Activated CD4-positive, alpha-beta T cell treated with anti-CD3 and anti-CD28 coated beads for 4 hours (primary cell): ENCODE data around the gene SURF4.
"Not testable (repeated sequence)": the region's sequence is repeated elsewhere in the genome, so short reads cannot be mapped to it uniquely, and the experiment has no call there.

ENCODE experiments used
- DNase-seq, 2 donors: peaks; one replicate each; pipeline ENCODE4 v3.0.0-alpha.2; 2020

Gene SURF4

GRCh38 chr9:133331641-133332380, 44.0 kb downstream of the SURF4 start:
- no peak for DNase-seq

GRCh38 chr9:133331221-133331620, 44.6 kb downstream of the SURF4 start:
- no peak for DNase-seq

- not testable (repeated sequence) for DNase-seq
These were observed 46.3 kb downstream of the SURF4 start for GRCh38 chr9:133329306-133330156.

GRCh38 chr9:133327834-133328484, 47.9 kb downstream of the SURF4 start:
- no peak for DNase-seq

GRCh38 chr9:133327021-133327420, 48.8 kb downstream of the SURF4 start:
- not testable (repeated sequence) for DNase-seq

DNA sequence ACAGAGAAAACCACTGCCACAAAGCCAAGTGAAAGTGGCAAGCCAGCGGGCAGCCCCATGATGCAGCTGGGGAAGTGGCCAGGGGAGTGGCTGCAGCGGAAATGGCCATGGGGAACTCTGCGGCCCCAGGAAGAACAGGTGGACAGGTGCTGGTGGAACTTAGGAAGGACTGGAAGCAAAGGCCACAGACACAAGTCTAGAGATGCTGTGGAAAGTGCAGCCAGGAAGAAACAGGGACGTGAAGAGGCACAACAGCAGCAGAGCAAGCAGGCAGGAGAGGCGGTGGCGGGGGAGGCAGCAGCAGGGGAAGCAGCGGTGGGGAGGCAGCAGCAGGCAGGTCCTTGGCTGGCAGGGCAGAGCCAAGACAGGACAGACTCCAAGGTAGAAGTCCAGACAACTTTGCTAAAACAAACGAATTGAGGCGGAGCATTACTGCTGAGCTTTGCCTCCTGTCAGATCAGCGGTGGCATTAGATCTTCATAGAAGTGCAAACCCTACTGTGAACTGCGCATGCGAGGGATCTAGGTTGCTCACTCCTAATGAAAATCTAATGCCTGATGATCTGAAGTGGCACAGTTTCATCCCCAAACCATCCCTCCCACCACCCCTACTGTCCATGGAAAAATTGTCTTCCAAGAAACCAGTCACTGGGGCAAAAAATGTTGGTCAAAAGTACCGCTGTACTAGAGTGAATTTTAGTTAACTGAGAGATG, 51.7 kb downstream of the SURF4 start:
- DNase-seq: no peak

- no peak for DNase-seq
These were observed 52.6 kb downstream of the SURF4 start for GRCh38 chr9:133323211-133323610.

DNA sequence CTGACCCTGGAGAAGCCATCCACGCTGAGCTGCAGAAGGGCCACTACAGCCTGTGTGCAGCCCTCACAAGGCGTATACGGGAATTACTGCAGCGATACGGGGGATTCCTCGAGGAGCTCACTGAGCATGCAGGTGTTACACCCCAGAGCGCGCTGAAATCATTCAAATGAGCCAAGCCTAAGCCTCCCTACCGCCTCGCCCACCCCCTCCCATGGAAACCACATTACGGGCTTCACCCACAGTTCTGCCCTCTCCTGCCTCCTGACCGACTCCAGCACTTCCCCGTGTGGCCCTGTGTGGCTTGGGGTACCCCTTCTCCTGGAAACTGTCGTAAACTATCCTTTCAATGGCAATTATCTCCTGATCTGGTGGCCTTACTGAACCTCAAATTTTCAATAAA, 53.2 kb downstream of the SURF4 start:
- no peak for DNase-seq

- no peak for DNase-seq
These were observed 54.4 kb downstream of the SURF4 start for GRCh38 chr9:133321411-133321935.

DNA sequence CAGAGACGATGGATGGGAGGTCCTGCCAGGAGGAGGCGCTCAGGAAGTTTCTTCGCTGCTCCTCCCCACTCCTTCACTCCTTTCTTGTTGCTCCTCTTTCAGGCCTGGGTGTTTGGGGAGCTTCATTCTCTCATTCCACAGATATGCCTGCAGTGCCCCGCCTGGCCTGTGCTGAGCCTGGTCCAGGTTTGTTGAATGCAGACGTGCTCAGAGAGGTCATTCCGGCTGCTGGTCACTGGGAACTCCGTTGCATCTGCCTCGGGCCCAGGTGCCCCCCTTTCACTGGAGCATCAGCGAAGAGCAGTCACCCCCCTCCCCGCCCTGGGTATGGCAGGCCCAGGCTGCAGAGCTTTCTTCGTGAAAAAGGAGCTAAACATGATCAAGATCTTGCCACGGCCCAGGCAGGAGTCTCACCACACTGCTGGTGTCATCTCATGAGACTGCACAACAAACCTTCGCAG, 55.4 kb downstream of the SURF4 start:
- DNase-seq: no peak

DNA sequence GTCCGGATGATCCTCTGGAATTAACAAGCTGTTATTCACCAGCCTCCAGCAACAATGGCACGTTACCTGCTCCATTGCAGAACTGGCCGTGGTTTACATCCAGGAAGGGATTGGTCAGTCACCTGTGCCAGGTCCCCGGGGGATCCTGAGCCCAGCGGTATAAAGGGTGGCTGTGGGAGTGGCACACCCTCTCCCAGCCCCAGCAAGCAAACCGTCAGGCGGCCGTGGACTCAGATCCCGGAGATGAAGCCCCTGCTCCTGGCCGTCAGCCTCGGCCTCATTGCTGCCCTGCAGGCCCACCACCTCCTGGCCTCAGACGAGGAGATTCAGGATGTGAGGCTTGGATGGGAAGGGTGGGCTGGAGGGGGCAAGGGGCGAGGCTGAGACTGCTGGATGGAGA, 58.3 kb downstream of the SURF4 start:
- DNase-seq: not testable (repeated sequence)

DNA sequence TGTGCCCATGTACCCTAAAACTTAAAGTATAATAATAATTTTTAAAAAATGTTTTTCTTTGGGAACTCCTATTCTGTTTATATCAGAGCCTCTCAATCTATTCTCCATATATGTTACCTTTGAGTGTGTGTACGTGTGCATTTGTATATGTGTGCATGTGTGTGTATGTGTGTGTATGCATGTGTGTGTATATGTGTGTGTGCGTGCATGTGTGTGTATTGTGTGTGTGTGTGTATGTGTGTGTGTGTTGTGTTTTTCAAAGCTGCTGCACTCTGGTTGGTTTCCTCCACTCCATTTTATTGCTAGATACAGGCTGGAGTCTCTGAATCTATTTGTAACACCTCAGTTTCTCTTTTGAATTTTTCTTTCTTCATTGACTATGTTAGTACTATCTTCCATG, 59.9 kb downstream of the SURF4 start:
- DNase-seq: no peak
